ENCODE data around the gene EFNA2.
"Not testable (repeated sequence)": the region's sequence is repeated elsewhere in the genome, so short reads cannot be mapped to it uniquely, and the experiment has no call there.

EFNA2 gene

GRCh38 chr19:1300744-1301490, 15.2 kb downstream of the EFNA2 start:
- no peak for DNase-seq

GRCh38 chr19:1302533-1303239, 17.0 kb downstream of the EFNA2 start:
- DNase-seq = no peak

GRCh38 chr19:1304197-1304924, 18.7 kb downstream of the EFNA2 start:
- no peak for DNase-seq

- DNase-seq = not testable (repeated sequence)
These were observed 19.7 kb downstream of the EFNA2 start for GRCh38 chr19:1305354-1305753.

- DNase-seq = no peak
These were observed 21.6 kb downstream of the EFNA2 start for GRCh38 chr19:1307320-1307719.

GRCh38 chr19:1307755-1308303, 22.2 kb downstream of the EFNA2 start:
- no peak for DNase-seq

GRCh38 chr19:1308718-1309117, 23.0 kb downstream of the EFNA2 start:
- DNase-seq = no peak

- DNase-seq = no peak
These were observed 24.5 kb downstream of the EFNA2 start for GRCh38 chr19:1309977-1310852.

- DNase-seq = no peak
These were observed 25.1 kb downstream of the EFNA2 start for GRCh38 chr19:1310853-1311180.

- no peak for DNase-seq
These were observed 25.9 kb downstream of the EFNA2 start for GRCh38 chr19:1311543-1312091.

GRCh38 chr19:1312767-1313694, 27.4 kb downstream of the EFNA2 start:
- DNase-seq = no peak

GRCh38 chr19:1313695-1314613, 28.3 kb downstream of the EFNA2 start:
- no peak for DNase-seq

GRCh38 chr19:1315470-1316166, 29.9 kb downstream of the EFNA2 start:
- peak; percentile 43 for DNase-seq

- no peak for DNase-seq
These were observed 30.8 kb downstream of the EFNA2 start for GRCh38 chr19:1316466-1316865.

GRCh38 chr19:1317274-1318003, 31.8 kb downstream of the EFNA2 start:
- DNase-seq = no peak

- no peak for DNase-seq
These were observed 33.2 kb downstream of the EFNA2 start for GRCh38 chr19:1318678-1319471.

GRCh38 chr19:1320282-1320650, 34.6 kb downstream of the EFNA2 start:
- not testable (repeated sequence) for DNase-seq

GRCh38 chr19:1321539-1321938, 35.9 kb downstream of the EFNA2 start:
- no peak for DNase-seq

Measured in activated CD4-positive, alpha-beta T cell treated with anti-CD3 and anti-CD28 coated beads for 48 hours (primary cell).